Activated T-cell treated with anti-CD3 and anti-CD28 coated beads, Interleukin-2, amount 50 U/mL, for 24 hours (primary cell): ENCODE data around the gene PCBP2.
"Not testable (repeated sequence)": the region's sequence is repeated elsewhere in the genome, so short reads cannot be mapped to it uniquely, and the experiment has no call there.

ENCODE experiments used
- DNase-seq: peaks from one replicate; pipeline ENCODE4 v3.0.0-alpha.2; 2020
- H3K27ac Mint-ChIP-seq: 2 replicates; pipeline ENCODE4 v1.8.0; 2020; ENCODE audit warnings: mild to moderate bottlenecking, mixed read lengths
- H3K27me3 Mint-ChIP-seq: 2 replicates; pipeline ENCODE4 v1.8.0; 2020; ENCODE audit warnings: mixed read lengths
- H3K36me3 Mint-ChIP-seq: 2 replicates; pipeline ENCODE4 v1.8.0; 2020; ENCODE audit warnings: low read depth, mixed read lengths
- H3K4me1 Mint-ChIP-seq: 2 replicates; pipeline ENCODE4 v1.8.0; 2020; ENCODE audit warnings: low read depth, mixed read lengths
- H3K4me3 Mint-ChIP-seq: 2 replicates; pipeline ENCODE4 v1.8.0; 2020; ENCODE audit warnings: mild to moderate bottlenecking, moderate library complexity, mixed read lengths
- H3K9me3 Mint-ChIP-seq: 2 replicates; pipeline ENCODE4 v1.8.0; 2020; ENCODE audit warnings: mixed read lengths

Gene PCBP2

DNA sequence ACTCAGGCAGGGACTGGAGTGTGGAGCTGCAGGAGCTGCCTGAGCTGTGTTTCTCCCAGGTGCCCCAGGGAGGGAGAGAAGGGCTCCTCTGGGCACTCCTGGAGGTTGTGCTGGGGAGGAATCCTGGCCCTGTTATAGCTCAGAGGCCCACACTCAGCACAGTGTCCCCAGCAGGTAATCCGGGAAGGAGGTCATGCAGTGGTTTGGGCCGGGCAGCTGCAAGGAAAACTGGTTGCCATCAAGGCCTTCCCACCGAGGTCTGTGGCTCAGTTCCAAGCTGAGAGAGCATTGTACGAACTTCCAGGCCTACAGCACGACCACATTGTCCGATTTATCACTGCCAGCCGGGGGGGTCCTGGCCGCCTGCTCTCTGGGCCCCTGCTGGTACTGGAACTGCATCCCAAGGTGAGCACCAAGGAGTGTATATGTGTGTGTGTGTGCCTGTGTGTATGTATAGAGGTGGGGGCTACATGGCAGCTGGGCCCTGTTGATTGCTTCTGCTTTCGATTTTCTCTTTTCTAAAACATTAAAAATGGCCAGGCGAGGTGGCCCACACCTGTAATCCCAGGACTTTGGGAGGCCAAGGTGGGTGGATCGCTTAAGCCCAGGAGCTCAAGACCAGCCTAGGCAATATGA, 26.3 kb upstream of the PCBP2 start:
- peaks cover 24% of the 10 kb centered on the region for H3K4me1 Mint-ChIP-seq
- H3K4me3 Mint-ChIP-seq, result no peak overlapping the region
- no peak overlapping the region for H3K27ac Mint-ChIP-seq
- H3K36me3 Mint-ChIP-seq, result no peaks in the 10 kb centered on the region
- no peaks in the 10 kb centered on the region for H3K27me3 Mint-ChIP-seq
- DNase-seq, result no peak
- H3K9me3 Mint-ChIP-seq, result no peaks in the 10 kb centered on the region

DNA sequence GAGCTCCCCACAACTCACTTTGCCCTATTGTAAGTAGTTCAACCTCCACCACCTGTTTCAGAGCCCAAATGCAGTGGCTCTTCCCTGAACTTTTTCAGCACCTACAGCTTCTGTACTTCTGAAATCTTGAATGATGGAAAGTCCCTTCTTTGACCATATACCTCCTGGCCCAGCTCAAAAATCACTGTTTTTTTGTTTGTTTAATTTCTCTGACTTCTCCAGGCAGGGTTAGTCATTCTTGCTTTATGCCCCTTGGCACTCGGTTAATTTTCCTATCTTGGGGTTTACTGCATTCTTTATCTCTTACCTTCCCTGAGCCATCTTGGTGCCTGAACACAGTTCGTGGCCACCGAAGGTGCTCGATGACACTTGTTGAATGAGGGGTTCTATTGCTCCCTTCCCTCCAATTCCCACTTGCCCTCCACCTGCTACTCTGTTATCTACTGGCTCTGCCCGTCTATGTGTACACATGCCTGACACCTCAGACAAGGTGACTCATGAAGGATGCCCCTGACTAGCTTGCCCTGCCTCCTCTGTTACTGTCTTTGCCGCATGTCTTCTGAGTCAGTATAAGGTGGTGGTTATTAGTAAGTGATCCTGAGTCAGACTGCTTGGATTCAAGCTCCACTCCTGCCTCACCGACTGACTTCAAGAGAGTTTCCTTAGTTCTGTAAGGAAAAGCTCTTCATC, 23.9 kb upstream of the PCBP2 start:
- Mint-ChIP-seq H3K36me3 (no peaks in the 10 kb centered on the region), H3K4me1 (peaks cover 14% of the 10 kb centered on the region), H3K9me3 (no peaks in the 10 kb centered on the region), H3K27ac (peak overlapping the region; percentile 42), H3K4me3 (no peak overlapping the region), H3K27me3 (no peaks in the 10 kb centered on the region)
- peak; percentile 42 for DNase-seq

DNA sequence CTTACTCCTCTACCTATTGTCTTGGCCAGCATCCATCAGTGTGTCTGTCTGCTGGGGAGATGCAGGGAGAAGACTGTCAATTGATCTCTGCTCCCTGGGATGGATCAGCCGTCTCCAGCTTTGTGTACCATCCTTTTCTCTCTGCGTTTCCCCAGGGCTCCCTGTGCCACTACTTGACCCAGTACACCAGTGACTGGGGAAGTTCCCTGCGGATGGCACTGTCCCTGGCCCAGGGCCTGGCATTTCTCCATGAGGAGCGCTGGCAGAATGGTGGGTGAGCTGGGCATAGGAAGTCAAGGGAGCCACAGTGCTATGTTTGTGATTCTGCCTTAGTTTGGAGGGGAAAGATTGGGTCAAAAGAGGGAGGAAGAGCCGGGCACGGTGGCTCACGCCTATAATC, 23.2 kb upstream of the PCBP2 start:
- H3K36me3 Mint-ChIP-seq, result no peaks in the 10 kb centered on the region
- H3K27me3 Mint-ChIP-seq, result no peaks in the 10 kb centered on the region
- H3K9me3 Mint-ChIP-seq, result no peaks in the 10 kb centered on the region
- H3K27ac Mint-ChIP-seq, result peak overlapping the region; percentile 42
- H3K4me1 Mint-ChIP-seq, result peaks cover 14% of the 10 kb centered on the region
- DNase-seq, result no peak
- no peak overlapping the region for H3K4me3 Mint-ChIP-seq

DNA sequence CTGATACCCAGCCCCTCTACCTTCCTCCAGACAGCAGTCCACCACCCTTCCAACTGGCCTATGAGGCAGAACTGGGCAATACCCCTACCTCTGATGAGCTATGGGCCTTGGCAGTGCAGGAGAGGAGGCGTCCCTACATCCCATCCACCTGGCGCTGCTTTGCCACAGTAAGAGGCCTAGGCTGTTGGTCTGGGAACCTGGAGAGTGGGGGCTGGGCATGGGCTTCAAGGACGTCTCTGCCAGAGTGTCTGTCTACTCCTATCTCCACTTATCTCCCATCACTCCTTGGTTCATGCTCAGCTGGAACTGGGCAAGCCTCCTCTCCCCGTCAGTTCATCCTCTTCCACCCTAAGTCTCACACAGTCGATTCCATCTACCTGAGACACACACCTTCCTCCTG, 21.8 kb upstream of the PCBP2 start:
- no peaks in the 10 kb centered on the region for H3K27me3 Mint-ChIP-seq
- DNase-seq, result no peak
- H3K4me1 Mint-ChIP-seq, result peaks cover 14% of the 10 kb centered on the region
- H3K9me3 Mint-ChIP-seq, result no peaks in the 10 kb centered on the region
- no peak overlapping the region for H3K4me3 Mint-ChIP-seq
- H3K27ac Mint-ChIP-seq, result no peak overlapping the region
- H3K36me3 Mint-ChIP-seq, result no peaks in the 10 kb centered on the region

DNA sequence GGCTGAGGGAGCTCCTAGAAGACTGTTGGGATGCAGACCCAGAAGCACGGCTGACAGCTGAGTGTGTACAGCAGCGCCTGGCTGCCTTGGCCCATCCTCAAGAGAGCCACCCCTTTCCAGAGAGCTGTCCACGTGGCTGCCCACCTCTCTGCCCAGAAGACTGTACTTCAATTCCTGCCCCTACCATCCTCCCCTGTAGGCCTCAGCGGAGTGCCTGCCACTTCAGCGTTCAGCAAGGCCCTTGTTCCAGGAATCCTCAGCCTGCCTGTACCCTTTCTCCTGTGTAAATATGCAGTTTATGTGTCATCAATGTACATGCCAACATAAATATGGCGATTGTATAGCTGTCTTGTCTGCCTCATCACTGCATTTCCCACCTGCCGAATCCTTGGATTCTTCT, 20.7 kb upstream of the PCBP2 start:
- Mint-ChIP-seq H3K27me3 (no peaks in the 10 kb centered on the region), H3K9me3 (no peaks in the 10 kb centered on the region), H3K4me1 (peaks cover 14% of the 10 kb centered on the region), H3K27ac (no peak overlapping the region), H3K36me3 (no peaks in the 10 kb centered on the region), H3K4me3 (no peak overlapping the region)
- DNase-seq, result no peak

DNA sequence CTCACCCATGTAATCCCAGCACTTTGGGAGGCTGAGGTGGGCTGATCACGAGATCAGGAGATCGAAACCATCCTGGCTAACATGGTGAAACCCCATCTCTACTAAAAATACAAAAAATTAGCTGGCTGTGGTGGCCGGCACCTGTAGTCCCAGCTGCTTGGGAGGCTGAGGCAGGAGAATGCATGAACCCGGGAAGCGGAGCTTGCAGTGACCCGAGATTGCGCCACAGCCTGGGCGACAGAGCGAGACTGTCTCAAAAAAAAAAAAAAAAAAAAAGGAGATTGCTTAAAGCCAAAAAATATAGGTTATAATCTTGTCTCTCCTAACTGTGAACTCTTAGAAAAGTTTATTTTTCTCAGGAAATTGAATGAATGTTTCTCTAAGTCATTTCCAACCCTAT, 16.6 kb upstream of the PCBP2 start:
- H3K4me1 Mint-ChIP-seq, H3K27me3 Mint-ChIP-seq, H3K4me3 Mint-ChIP-seq, H3K9me3 Mint-ChIP-seq, H3K36me3 Mint-ChIP-seq, H3K27ac Mint-ChIP-seq, DNase-seq: not testable (repeated sequence)

DNA sequence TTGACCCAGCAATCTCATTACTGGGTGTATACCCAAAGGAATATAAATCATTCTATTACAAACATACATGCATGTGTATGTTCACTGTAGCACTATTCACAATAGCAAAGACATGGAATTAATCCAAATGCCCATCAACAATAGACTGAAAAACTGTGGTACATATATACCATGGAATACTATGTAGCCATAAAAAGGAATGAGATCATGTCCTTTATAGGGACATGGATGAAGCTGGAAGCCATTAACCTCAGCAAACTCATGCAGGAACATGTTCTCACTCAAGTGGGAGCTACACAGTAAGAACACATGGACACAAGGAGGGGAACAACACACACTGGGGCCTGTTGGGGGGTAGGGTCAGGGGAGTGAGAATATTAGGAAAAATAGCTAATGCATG, 12.3 kb upstream of the PCBP2 start:
- not testable (repeated sequence) for DNase-seq, H3K27ac Mint-ChIP-seq, H3K9me3 Mint-ChIP-seq, H3K4me3 Mint-ChIP-seq, H3K27me3 Mint-ChIP-seq
- H3K36me3 Mint-ChIP-seq, result peaks cover 29% of the 10 kb centered on the region
- H3K4me1 Mint-ChIP-seq, result peaks cover 21% of the 10 kb centered on the region

DNA sequence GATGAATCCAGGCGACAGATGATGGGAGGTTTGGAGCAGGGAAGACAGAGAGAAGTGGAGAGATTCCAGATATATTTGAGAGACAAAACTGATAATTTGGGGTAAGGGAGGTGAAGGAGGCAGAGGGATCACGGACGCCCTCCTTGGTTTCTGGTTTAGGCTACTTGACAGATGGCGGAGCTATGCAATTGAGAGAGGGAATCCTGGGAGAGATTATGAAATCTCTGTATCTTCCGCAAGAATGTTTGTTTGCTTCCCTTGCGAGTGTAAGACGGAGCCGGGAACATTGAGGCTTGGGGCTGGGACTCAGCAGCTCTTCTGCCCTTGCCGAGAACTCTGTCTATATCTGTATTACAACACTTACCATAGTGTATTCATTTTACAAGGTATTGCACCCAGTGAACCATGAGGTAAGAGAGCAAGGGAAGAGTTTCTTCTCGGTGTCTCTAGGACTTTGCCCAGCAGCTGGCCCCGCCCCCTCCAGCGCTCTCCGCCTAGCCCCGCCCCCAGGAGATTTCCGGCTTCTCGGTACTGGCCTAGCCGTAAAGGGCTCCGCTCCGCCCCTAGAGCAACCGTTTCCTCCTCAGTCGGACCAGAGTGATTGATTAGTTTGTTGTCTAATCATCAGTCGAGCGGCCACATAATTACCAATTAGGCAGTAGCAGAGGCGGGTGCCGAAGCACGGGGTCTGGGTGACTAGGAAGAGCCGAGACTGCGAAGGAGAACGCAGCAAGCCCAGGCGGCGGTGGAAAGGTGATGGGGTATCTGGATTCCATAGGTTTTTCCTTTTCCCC, 10.7 kb upstream of the PCBP2 start, which contains the start of gene PRR13:
Gene PRR13, plus strand, starts transcription at position 695 of the 794 bp plus-strand sequence. CDS start 981 bp downstream, outside the sequence.
- Mint-ChIP-seq H3K27me3 (no peaks in the 10 kb centered on the region), H3K4me1 (peaks cover 38% of the 10 kb centered on the region), H3K4me3 (peak within 1 kb of the TSS; percentile 94)

DNA sequence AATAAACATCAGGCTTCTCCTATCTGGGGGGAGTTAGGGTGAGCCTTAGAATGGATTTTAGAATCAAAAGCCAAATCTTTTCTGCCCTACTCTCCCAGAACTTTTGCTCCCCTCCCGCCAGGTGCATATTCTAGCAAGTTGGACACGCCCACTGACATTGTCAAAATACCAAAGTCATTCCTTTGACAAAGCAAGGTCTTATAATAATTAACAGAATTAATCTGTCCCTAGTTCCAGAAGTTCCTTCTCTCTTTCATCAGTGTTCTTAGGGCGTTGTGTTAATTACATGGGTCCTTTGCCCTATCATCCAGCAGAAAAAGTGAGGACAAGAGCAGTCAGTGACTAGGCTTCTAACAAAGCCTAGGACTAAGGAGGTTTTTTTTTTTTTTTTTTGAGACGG, 7.9 kb upstream of the PCBP2 start:
- Mint-ChIP-seq H3K4me1 (peaks cover 43% of the 10 kb centered on the region), H3K4me3 (peak overlapping the region; percentile 94), H3K36me3 (peaks cover 68% of the 10 kb centered on the region), H3K27ac (peak overlapping the region; percentile 85), H3K27me3 (no peaks in the 10 kb centered on the region), H3K9me3 (no peaks in the 10 kb centered on the region)
- no peak for DNase-seq

More for the DNA sequence above, 10.7 kb upstream of the PCBP2 start, which contains the start of gene PRR13:
- no peaks in the 10 kb centered on the region for H3K9me3 Mint-ChIP-seq
- peaks cover 46% of the 10 kb centered on the region for H3K36me3 Mint-ChIP-seq
- peak; percentile 97 for DNase-seq
- peak within 1 kb of the TSS; percentile 95 for H3K27ac Mint-ChIP-seq

DNA sequence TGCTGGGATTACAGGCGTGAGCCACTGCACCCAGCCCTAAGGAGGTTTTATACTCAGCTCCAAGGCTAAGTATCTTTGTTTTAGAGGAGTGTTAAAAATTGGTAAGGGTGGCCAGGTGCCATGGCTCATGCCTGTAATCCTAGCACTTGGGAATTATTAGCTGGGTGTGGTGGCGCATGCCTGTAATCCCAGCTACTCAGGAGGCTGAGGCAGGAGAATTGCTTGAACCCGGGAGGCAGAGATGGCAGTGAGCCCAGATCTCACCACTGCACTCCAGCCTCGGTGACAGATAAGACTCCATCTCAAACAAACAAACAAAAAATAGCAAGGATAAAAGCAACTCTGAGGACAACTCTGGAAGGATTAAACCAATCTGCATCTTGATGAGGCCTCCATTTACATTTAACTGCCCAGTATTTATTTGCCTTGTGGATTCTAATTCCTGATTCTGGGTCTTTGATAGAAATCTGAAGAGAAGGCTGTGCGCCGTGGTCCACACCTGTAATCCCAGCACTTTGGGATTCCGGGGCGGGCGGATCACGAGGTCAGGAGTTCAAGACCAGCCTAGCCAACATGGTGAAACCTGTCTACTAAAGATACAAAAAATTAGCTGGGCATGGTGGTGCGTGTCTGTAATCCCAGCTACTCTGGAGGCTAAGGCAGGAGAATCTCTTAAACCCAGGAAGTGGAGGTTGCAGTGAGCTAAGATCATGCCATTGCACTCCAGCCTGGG, 7.1 kb upstream of the PCBP2 start:
- peaks cover 68% of the 10 kb centered on the region for H3K36me3 Mint-ChIP-seq

DNA sequence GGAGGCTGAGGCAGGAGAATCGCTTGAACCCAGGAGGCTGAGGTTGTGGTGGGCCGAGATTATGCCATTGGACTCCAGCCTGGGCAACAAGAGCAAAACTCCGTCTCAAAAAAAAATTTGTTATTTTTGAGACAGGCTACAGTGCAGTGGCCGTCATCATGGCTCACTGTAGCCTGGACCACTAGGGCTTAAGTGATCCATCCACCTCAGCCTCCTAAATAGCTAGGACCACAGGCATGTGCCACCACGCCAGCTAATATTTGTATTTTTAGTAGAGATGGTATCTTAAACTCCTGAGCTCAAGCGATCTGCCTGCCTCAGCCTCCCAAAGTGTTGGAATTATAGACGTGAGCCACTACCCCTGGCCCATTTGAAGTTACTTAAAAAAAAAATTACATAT, 966 bp upstream of the PCBP2 start:
- Mint-ChIP-seq H3K4me1 (peaks cover 45% of the 10 kb centered on the region), H3K36me3 (peaks cover 70% of the 10 kb centered on the region), H3K9me3 (no peaks in the 10 kb centered on the region), H3K27ac (peak overlapping the region; percentile 47), H3K27me3 (no peaks in the 10 kb centered on the region), H3K4me3 (no peak overlapping the region)
- DNase-seq, result no peak

More for the DNA sequence above, 7.1 kb upstream of the PCBP2 start:
- Mint-ChIP-seq H3K27ac (peak overlapping the region; percentile 85), H3K4me1 (peaks cover 43% of the 10 kb centered on the region), H3K4me3 (peak overlapping the region; percentile 49)
- not testable (repeated sequence) for H3K9me3 Mint-ChIP-seq, DNase-seq, H3K27me3 Mint-ChIP-seq

DNA sequence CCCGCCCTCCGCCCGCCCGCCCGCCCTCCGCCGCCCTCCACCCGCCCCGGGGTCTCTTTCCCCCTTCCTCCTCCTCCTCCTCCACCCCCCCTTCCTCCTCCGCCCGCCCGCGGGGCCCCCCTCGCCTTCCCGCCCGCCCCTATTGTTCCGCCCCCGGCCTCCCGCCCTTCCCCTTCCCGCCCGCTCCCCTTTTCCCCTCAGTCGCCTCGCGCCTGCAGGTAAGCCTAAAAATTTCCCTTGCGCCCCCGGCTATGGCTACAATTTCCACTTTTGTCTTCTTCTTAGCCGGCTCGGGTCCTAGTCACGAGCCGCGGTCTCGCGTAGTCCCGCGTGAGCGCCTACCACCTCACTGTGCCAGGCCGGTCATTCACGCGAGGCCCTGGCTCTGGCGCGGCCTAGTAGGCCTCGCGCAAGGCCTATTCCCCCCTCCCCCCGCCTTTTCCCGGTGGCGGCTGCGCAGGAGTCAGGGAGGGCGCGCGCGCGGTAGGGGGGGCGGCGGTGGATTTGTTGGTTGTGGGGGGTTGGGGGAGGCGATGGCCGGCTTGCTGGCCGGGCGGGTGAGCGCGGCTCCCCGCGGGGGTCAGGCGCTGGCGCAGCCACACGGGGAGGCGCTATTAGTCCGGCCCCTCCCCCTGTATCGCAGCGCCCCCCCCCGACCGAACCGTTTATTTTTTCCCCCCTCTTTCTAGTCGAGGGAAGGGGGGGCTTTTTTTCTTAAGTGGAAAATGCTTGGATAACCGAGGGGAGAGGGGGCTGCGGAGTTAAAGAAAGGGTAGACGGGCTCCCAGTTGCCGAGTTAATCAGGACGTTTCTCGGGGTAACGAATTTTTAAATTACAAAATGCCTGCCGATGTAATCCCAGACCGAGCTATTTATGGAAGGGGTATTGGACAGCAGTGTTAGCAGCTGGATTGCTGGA, 516 bp downstream of the PCBP2 start:
- H3K4me1 Mint-ChIP-seq, result peaks cover 46% of the 10 kb centered on the region
- DNase-seq, result peak; percentile 88
- H3K27ac Mint-ChIP-seq, result peak overlapping the region; percentile 99
- H3K27me3 Mint-ChIP-seq, result no peaks in the 10 kb centered on the region
- H3K4me3 Mint-ChIP-seq, result peak overlapping the region; percentile 95
- H3K36me3 Mint-ChIP-seq, result peaks cover 71% of the 10 kb centered on the region
- no peaks in the 10 kb centered on the region for H3K9me3 Mint-ChIP-seq

DNA sequence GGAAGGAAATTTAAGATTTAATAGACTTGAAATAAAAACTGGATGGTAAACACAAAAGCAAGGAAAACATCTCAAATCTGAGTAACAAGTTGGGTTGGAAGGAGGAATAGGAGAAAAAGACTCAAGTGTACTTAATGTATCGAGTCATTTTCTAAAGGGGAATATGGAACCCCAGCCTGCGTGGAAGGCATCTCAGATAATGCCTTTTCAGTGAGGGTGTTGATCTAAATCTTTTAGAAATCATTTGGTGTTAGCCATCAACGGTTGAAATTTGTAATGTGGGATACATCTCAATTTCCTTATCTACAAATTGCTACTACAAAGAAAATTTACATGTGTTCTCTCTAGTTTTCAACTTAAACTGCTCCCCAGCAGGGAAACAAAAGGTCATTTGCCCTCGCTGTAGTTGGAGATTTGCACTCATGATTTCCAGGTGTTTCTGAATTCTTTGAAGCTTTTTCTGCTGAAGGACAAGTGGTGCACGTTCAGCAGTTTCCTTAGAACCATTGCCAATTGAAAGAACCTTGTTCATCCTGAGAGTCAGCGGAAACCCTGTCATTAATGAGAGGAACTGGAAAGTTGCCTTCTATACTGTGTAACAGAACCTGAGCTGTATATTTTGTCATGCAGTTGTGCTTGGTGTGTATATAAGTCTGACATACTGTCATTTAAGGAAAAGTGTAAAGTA, 2.2 kb downstream of the PCBP2 start:
- no peaks in the 10 kb centered on the region for H3K27me3 Mint-ChIP-seq
- H3K4me1 Mint-ChIP-seq, result peaks cover 53% of the 10 kb centered on the region
- no peaks in the 10 kb centered on the region for H3K9me3 Mint-ChIP-seq
- H3K36me3 Mint-ChIP-seq, result peaks cover 75% of the 10 kb centered on the region
- DNase-seq, result no peak
- peak overlapping the region; percentile 99 for H3K27ac Mint-ChIP-seq
- H3K4me3 Mint-ChIP-seq, result peak overlapping the region; percentile 95
